ENCODE results near the gene CDV3. TPM values are rescaled to one million over a fixed set of nuclear protein-coding genes. Genes with fewer than 3 reads are reported as not detected.

CDV3 gene
- total and polyA plus RNA-seq, 2 donors (not counting 3 experiments of a cell fraction or from before 2014, with no cell fraction given), result 46.7 to 229 TPM

- Histone ChIP-seq H3K36me3 (ENCODE audit: control insufficient read depth in 2 of 2, extremely low read depth in 1 of 2, insufficient read depth in 2 of 2, low read length in 2 of 2) (peaks cover 10 to 16% of the 10 kb centered on the region in 2 experiments), H3K79me2 (ENCODE audit: control insufficient read depth, insufficient read depth, low read length) (no peaks in the 10 kb centered on the region), H3K4me1 (ENCODE audit: control insufficient read depth, extremely low read depth, insufficient read depth, low read length) (no peaks in the 10 kb centered on the region), H3K4me2 (ENCODE audit: insufficient read depth, low read length) (no peak overlapping the region), H2AFZ (ENCODE audit: low read depth, low read length) (no peak overlapping the region), H3K9ac (replicated peaks; ENCODE audit: extremely low read depth, insufficient read depth, low read length) (no peak overlapping the region), H3K27ac (ENCODE audit: insufficient read depth, low read depth, low read length) (no peak overlapping the region), H3K4me3 (replicated peaks in 1 of 3; ENCODE audit: insufficient read depth in 1 of 3, low read depth in 1 of 3, low read length in 3 of 3) (no peak overlapping the region), H3K9me1 (replicated peaks; ENCODE audit: control insufficient read depth, extremely low read depth, insufficient read depth, low read length) (no peaks in the 10 kb centered on the region), H3K9me3 (replicated peaks; ENCODE audit: control insufficient read depth, insufficient read depth, low read length) (no peaks in the 10 kb centered on the region), H3K27me3 (ENCODE audit: control insufficient read depth in 2 of 2, insufficient read depth in 2 of 2, low read length in 2 of 2) (no peaks in the 10 kb centered on the region), H4K20me1 (replicated peaks; ENCODE audit: control insufficient read depth, extremely low read depth, insufficient read depth, low read length) (no peaks in the 10 kb centered on the region)
- TF ChIP-seq JUN (IDR thresholded peaks at IDR 0.05; ENCODE audit: borderline replicate concordance, insufficient read depth, insufficient read length, low read depth) (no peak), FOS (IDR thresholded peaks at IDR 0.05; ENCODE audit: borderline replicate concordance, insufficient read depth, low read length) (no peak), POLR2A (IDR thresholded peaks at IDR 0.05; ENCODE audit: low read depth, low read length) (no peak), MYC (IDR thresholded peaks at IDR 0.05; ENCODE audit: low read depth, low read length) (no peak), GATA2 (IDR thresholded peaks at IDR 0.05; ENCODE audit: insufficient read depth, insufficient read length, low read depth, low read length) (no peak), EZH2 (IDR thresholded peaks at IDR 0.05; ENCODE audit: borderline replicate concordance, low read depth, low read length, severe bottlenecking) (no peak), POLR2AphosphoS5 (IDR thresholded peaks at IDR 0.05; ENCODE audit: insufficient read depth, low read depth, low read length) (no peak), MAX (IDR thresholded peaks at IDR 0.05; ENCODE audit: insufficient read depth, insufficient read length) (no peak), CTCF (IDR thresholded peaks at IDR 0.05; ENCODE audit: extremely low read depth in 1 of 2, insufficient read depth in 1 of 2, low read depth in 1 of 2, low read length in 2 of 2) (no peak)
- dilution Hi-C loops (cut with MboI; ENCODE audit: extremely low pct_ligation_motif_present, low sequenced_read_pairs) (no loop called here), intact Hi-C loops (cut with micrococcal nuclease) (no loop called here)
- POLR2A ChIA-PET, result no interaction called here
- FAIRE-seq (no peak), DNase-seq (ENCODE audit: low read depth, low spot score) (no peak)
- CTCF ChIA-PET, result interaction anchor here (0.9 to 1.0 kb wide), 2 partner anchors 30 to 55 kb away, joined by 3 read pairs; no protein-coding TSS in a partner anchor
- no TSS peak for BruUV-seq (replicated peaks)
Measured at GRCh38 chr3:133608388-133608787, 34.9 kb downstream of the CDV3 start.

Measured in endothelial cell of umbilical vein (primary cell).